HK-2 (cell line): ENCODE measurements around the gene NPAS3.

ENCODE experiments used
- DNase-seq: peaks from one replicate; pipeline ENCODE4 v3.0.0-alpha.2; 2018; ENCODE audit not compliant: unreplicated experiment

NPAS3 gene

GRCh38 chr14:33010495-33010894, 71.8 kb downstream of the NPAS3 start:
- no peak for DNase-seq

GRCh38 chr14:33014710-33015109, 76.0 kb downstream of the NPAS3 start:
- DNase-seq, result no peak

- DNase-seq, result no peak
Observed at GRCh38 chr14:33016613-33017012, 77.9 kb downstream of the NPAS3 start.

GRCh38 chr14:33017016-33017415, 78.3 kb downstream of the NPAS3 start:
- no peak for DNase-seq

GRCh38 chr14:33019346-33019745, 80.7 kb downstream of the NPAS3 start:
- no peak for DNase-seq

- no peak for DNase-seq
Observed at GRCh38 chr14:33026850-33027430, 88.3 kb downstream of the NPAS3 start.

GRCh38 chr14:33029511-33029910, 90.8 kb downstream of the NPAS3 start:
- DNase-seq, result no peak

GRCh38 chr14:33030386-33030785, 91.7 kb downstream of the NPAS3 start:
- DNase-seq, result no peak

GRCh38 chr14:33035416-33036194, 96.9 kb downstream of the NPAS3 start:
- DNase-seq, result no peak

- no peak for DNase-seq
Observed at GRCh38 chr14:33039311-33039710, 100.6 kb downstream of the NPAS3 start.

GRCh38 chr14:33040372-33041140, 101.9 kb downstream of the NPAS3 start:
- DNase-seq, result no peak

- DNase-seq, result no peak
Observed at GRCh38 chr14:33042591-33042990, 103.9 kb downstream of the NPAS3 start.

- DNase-seq, result no peak
Observed at GRCh38 chr14:33045760-33046159, 107.1 kb downstream of the NPAS3 start.

- no peak for DNase-seq
Observed at GRCh38 chr14:33052943-33053342, 114.3 kb downstream of the NPAS3 start.

GRCh38 chr14:33056213-33056612, 117.5 kb downstream of the NPAS3 start:
- no peak for DNase-seq

- DNase-seq, result no peak
Observed at GRCh38 chr14:33057585-33057984, 118.9 kb downstream of the NPAS3 start.

GRCh38 chr14:33061667-33062325, 123.1 kb downstream of the NPAS3 start:
- no peak for DNase-seq

- no peak for DNase-seq
Observed at GRCh38 chr14:33062476-33062875, 123.8 kb downstream of the NPAS3 start.

GRCh38 chr14:33062881-33063280, 124.2 kb downstream of the NPAS3 start:
- DNase-seq, result no peak

- no peak for DNase-seq
Observed at GRCh38 chr14:33063521-33063920, 124.8 kb downstream of the NPAS3 start.

- no peak for DNase-seq
Observed at GRCh38 chr14:33065634-33066033, 127.0 kb downstream of the NPAS3 start.

GRCh38 chr14:33068040-33068439, 129.4 kb downstream of the NPAS3 start:
- DNase-seq, result no peak
